Measurements from ENCODE around the gene PEA15.

PEA15 gene

GRCh38 chr1:160208557-160209320 lies 3.6 kb downstream of the PEA15 start:
- DNase-seq (ENCODE audit: low read depth): no peak

- no peak for DNase-seq (ENCODE audit: low read depth)
These were observed 4.3 kb downstream of the PEA15 start for GRCh38 chr1:160209321-160210046.

- DNase-seq (ENCODE audit: low read depth): no peak
These were observed 5.4 kb downstream of the PEA15 start for GRCh38 chr1:160210561-160210960.

GRCh38 chr1:160211046-160211790 lies 6.0 kb downstream of the PEA15 start:
- DNase-seq (ENCODE audit: low read depth): no peak

GRCh38 chr1:160214481-160215140 lies 9.4 kb downstream of the PEA15 start:
- DNase-seq (ENCODE audit: low read depth): no peak

- DNase-seq (ENCODE audit: low read depth): no peak
These were observed 11.1 kb downstream of the PEA15 start for GRCh38 chr1:160216301-160216700.

GRCh38 chr1:160217481-160218051 lies 12.4 kb downstream of the PEA15 start:
- no peak for DNase-seq (ENCODE audit: low read depth)

GRCh38 chr1:160219062-160219929 lies 14.1 kb downstream of the PEA15 start:
- DNase-seq (ENCODE audit: low read depth): no peak

- DNase-seq (ENCODE audit: low read depth): no peak
These were observed 15.1 kb downstream of the PEA15 start for GRCh38 chr1:160220301-160220700.

- DNase-seq (ENCODE audit: low read depth): no peak
These were observed 15.9 kb downstream of the PEA15 start for GRCh38 chr1:160221089-160221488.

- DNase-seq (ENCODE audit: low read depth): no peak
These were observed 17.4 kb downstream of the PEA15 start for GRCh38 chr1:160222546-160222945.

GRCh38 chr1:160224606-160225005 lies 19.4 kb downstream of the PEA15 start:
- DNase-seq (ENCODE audit: low read depth): no peak

GRCh38 chr1:160225345-160225744 lies 20.2 kb downstream of the PEA15 start:
- DNase-seq (ENCODE audit: low read depth): no peak

GRCh38 chr1:160226623-160227022 lies 21.4 kb downstream of the PEA15 start:
- DNase-seq (ENCODE audit: low read depth): no peak

- DNase-seq (ENCODE audit: low read depth): no peak
These were observed 21.9 kb downstream of the PEA15 start for GRCh38 chr1:160227034-160227433.

- DNase-seq (ENCODE audit: low read depth): no peak
These were observed 22.4 kb downstream of the PEA15 start for GRCh38 chr1:160227561-160227960.

GRCh38 chr1:160228431-160228830 lies 23.2 kb downstream of the PEA15 start:
- no peak for DNase-seq (ENCODE audit: low read depth)

- no peak for DNase-seq (ENCODE audit: low read depth)
These were observed 27.7 kb downstream of the PEA15 start for GRCh38 chr1:160232911-160233310.

- no peak for DNase-seq (ENCODE audit: low read depth)
These were observed 31.6 kb downstream of the PEA15 start for GRCh38 chr1:160236806-160237205.

- DNase-seq (ENCODE audit: low read depth): no peak
These were observed 32.4 kb downstream of the PEA15 start for GRCh38 chr1:160237558-160237957.

- no peak for DNase-seq (ENCODE audit: low read depth)
These were observed 33.2 kb downstream of the PEA15 start for GRCh38 chr1:160238408-160238807.

Measured in T-helper 22 cell (primary cell).